CD4-positive, alpha-beta T cell treated with Interleukin-17A for 4 hours (primary cell): ENCODE data around the gene FADD.
A peak's percentile ranks its signal among the peaks of the same experiment; 100 is the strongest.
"Not testable (repeated sequence)": the region's sequence is repeated elsewhere in the genome, so short reads cannot be mapped to it uniquely, and the experiment has no call there.

Experiments used
- DNase-seq: peaks from one replicate; pipeline ENCODE4 v3.0.0-alpha.2; 2020; ENCODE audit warnings: mixed read lengths

FADD gene

DNA sequence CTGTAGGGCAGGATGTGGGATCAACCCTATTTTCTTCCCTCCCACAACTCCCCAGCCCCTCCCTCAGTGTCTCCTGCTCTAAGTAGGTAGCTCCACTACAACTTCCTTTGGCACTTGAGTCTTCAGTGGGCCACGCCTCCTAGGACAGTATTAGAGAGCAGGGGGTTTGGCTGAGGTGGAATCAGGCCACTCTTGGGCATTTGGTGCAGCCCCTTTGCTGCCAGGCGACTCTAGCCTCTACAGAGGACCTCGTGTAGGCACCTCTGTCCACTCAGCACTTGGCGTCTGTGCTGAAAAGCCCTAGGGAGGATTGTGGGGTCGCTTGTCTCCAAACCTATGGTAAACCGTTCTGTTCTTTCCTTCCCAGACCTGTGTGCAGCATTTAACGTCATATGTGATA lies 2.7 kb downstream of the FADD start:
- DNase-seq, result peak; percentile 24

- DNase-seq, result no peak
Measured at GRCh38 chr11:70206226-70206981, 3.3 kb downstream of the FADD start.

DNA sequence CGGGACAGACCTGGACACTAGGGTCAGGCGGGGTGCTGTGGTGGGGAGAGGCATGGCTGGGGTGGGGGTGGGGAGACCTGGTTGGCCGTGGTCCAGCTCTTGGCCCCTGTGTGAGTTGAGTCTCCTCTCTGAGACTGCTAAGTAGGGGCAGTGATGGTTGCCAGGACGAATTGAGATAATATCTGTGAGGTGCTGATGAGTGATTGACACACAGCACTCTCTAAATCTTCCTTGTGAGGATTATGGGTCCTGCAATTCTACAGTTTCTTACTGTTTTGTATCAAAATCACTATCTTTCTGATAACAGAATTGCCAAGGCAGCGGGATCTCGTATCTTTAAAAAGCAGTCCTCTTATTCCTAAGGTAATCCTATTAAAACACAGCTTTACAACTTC lies 3.9 kb downstream of the FADD start:
- no peak for DNase-seq

DNA sequence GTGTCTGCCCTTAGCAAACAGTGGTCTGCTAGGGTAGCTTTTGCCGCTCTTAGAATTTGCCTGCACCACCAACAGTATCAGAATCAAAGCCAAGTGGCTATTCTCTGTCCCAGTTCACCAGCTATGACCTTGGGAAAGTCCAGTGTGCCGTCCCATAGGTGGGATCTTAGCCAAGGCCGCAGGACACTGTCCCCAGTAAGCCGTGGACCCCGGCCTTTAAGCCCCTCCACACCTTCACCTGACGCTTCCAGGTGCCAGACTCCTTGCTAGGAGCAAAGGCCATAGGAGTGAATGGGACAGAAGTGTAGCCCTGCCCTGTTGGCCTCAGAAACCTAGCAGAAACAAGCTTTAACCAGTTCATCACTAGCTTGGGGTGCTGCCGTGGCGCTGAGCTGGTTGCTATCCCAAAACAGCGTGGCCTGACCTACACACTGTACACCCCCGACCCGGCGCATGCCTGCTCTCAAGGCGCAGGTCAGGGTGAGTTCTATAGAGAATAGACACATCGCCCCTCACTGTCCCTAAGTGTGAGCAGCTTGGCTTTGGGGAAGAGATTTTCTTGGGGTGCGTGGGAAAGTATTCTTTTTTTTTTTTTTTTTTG lies 4.5 kb downstream of the FADD start:
- no peak for DNase-seq

- no peak for DNase-seq
Measured at GRCh38 chr11:70209391-70209912, 6.4 kb downstream of the FADD start.

GRCh38 chr11:70210051-70210501 lies 7.0 kb downstream of the FADD start:
- DNase-seq, result no peak

DNA sequence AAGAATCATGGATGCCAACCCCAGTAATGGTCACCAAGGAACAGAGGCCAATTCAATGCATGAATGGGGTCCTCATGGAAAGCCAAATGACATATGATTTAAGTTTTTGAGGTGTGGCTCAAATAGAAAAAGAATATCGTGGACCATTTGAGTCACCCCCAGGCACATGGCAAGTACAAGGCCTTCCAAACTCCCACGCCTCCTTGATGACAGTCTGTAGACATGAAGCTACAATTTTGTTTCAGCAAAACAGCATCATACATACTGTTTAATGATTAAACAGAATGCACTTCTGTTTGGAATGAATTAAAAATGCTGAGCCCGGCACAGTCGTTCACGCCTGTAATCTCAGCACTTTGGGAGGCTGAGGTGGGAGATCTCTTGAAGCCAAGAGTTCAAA lies 7.4 kb downstream of the FADD start:
- DNase-seq, result no peak

DNA sequence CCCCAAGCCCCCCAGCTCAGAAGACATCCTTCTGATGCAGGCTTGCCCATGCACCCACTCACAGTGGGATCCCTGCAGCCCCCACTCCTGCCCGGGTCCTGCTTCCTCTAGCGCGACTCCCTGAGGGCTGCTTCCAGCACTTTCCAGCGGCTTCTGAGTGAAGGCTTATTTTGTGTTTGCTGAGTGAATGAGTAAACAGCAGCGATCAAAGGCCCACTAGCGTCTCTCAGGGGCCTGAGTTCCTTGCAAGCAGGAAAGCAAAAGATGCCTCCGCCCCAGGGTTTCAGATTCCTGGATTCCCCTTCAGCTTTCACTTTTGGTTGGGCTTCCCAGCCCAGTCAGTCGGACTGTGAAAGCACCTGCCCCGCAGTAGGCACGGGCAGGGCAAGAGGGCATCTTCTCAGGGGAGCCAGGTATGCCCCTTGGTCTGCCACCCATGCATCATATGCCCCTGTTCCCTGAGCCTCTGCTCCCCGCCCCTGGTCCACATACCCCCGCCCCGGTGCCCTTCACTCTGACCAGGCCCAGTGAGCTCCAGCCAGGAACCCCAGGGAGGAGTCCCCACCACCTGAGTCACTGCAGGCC lies 9.2 kb downstream of the FADD start:
- DNase-seq, result no peak

GRCh38 chr11:70217388-70217787 lies 14.3 kb downstream of the FADD start:
- DNase-seq, result not testable (repeated sequence)

- not testable (repeated sequence) for DNase-seq
Measured at GRCh38 chr11:70218076-70218475, 15.0 kb downstream of the FADD start.

DNA sequence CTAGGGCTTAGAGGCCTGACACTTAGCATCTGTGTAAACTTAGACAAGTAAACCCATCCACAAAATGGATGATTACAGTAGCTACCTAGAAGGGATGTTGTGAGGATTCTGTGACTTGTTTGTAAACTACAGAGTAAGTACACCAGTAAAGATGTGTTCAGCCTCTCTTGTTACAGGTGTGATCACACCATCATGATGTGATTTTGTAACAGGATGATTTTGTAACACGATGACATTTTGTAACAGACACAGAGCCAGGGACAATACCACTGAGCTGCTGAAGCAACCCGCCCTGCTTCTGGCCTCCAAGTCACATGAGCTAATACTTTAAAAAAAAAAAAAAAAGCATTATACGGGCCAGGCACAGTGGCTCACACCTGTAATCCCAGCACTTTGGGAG lies 17.0 kb downstream of the FADD start:
- DNase-seq, result no peak

- DNase-seq, result no peak
Measured at GRCh38 chr11:70220920-70221319, 17.8 kb downstream of the FADD start.

GRCh38 chr11:70225681-70226177 lies 22.6 kb downstream of the FADD start:
- no peak for DNase-seq

- no peak for DNase-seq
Measured at GRCh38 chr11:70226183-70226582, 23.1 kb downstream of the FADD start.

DNA sequence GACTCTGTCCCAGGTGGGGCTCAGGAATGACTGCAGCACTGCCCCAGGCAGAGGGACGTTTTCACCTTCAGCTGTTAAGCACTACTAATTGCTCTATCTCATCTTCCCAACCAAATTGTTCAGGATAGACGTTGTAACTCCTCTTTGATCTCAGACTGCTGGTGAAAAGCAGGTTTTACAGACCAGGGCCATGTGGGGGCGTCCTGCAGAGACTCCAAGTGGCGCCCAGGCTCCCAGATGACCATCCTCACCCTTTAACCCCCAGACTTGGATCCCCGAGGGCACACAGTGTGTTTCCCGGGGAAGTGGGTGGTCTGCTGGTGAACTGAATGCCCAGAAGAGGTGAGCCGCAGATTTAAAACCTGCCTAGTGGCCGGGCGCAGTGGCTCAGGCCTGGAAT lies 23.9 kb downstream of the FADD start:
- DNase-seq, result no peak

DNA sequence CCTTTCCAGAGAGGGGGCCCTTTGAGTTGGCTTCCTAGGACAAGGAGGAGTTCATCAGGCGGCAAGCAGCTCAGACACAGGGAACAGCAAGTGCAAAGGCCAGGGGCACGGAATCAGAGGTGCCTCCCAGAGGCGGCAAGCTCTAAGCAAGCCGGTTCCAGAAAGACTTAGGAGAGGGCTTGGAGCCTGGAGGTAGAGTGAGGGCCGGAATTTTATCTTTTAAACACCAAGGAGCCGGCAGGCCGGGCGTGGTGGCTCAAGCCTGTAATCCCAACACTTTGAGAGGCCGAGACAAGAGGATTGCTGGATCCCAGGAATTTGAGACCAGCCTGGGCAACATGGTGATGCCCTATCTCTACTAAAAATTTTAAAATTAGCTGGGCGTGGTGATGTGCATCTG lies 26.6 kb downstream of the FADD start:
- DNase-seq, result no peak

DNA sequence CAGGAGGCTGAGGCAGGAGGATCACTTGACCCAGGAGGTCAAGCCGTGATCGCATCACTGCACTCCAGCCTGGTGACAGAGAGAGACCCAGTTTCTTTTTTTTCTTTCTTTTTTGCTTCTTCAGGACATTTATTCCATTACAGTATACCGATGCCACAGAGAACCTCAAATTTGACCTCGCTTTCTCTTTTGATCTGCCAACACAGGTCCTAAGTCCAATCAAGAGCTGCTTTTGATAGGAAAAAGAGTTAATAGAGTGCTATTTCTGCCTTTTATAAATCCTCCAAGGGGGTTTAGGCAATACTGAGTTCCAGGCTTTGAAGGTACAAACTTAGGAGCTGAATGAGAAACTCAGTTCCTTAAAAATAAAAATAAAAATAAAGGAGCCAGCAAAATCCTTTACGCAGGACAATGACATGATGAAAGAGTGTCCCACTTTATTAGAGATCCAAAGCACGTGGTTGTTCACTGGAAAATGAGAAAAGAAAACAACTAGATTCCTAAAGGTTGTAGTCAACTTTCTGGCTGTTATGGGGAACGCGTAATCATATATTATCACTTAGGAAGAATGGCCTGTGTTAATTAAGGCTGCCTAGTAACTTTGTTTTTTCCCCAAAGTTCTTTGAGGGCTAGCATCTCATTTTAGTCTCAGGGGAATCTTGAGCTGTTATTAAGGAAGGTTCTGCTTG lies 27.2 kb downstream of the FADD start:
- no peak for DNase-seq

GRCh38 chr11:70230840-70231710 lies 28.0 kb downstream of the FADD start:
- DNase-seq, result no peak

DNA sequence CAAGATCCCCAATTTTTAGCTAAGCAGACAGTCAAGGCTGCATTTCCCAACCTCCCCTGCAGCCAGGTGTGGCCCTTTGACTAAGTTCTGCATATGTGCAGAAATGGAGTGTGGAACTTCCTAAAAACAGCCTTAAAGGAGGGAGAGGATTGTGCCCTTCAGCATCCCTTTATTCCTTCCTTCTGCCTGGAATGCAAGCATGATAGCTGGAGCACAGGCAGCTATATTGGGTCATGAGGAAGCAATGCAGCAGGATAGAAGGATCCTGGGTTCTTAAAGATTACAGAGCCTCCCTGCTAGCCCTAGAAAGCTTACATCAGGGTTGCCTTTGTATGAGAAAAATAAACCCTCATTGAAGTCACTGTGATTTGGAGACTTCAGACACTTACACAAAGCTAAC lies 29.9 kb downstream of the FADD start:
- DNase-seq, result no peak

GRCh38 chr11:70233511-70233934 lies 30.4 kb downstream of the FADD start:
- DNase-seq, result no peak

- DNase-seq, result no peak
Measured at GRCh38 chr11:70233962-70234361, 30.9 kb downstream of the FADD start.

- DNase-seq, result no peak
Measured at GRCh38 chr11:70240337-70240736, 37.2 kb downstream of the FADD start.
